ELF-1 (cell line): ENCODE results near the gene COBL.

Experiments used
- DNase-seq: peaks from one replicate; pipeline ENCODE4 v3.0.0-alpha.2; 2016; ENCODE audit warnings: low read depth, low spot score

COBL gene

DNA sequence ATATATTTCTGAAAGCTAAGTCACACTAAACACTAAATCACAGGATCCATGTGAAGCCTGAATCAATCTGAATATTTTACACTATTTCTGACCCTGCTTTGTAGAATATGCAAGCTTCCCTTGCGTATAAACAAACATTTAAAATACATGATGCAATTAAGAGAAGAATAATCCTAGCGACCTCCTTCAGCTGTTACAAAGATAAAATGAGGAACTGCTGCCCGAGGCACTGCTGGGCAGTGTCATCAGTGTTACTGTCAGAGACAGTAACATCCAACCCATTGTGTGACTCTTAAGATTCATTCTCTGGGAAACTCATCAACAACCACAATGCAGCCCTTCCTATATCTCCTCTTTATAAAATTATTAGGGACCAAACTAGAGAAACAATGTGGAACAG, 61.6 kb downstream of the COBL start:
- no peak for DNase-seq

DNA sequence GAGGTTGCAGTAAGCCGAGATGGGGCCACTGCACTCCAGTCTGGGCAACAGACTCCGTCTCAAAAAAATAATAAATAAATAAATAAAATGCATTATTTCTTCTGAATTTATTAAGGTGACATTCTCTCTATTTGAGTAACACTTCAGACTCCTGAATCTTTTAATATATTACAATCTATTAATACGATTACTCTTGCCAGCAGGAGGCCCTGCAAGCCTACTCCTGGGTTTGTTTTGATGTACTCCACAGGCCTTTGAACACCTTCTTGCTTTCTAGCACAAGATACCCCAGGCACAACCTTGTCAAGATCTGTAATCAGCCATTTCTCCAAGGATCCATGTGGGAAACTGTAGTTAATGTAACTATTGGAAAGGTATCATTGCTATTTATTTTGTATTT, 63.5 kb downstream of the COBL start:
- DNase-seq: no peak

DNA sequence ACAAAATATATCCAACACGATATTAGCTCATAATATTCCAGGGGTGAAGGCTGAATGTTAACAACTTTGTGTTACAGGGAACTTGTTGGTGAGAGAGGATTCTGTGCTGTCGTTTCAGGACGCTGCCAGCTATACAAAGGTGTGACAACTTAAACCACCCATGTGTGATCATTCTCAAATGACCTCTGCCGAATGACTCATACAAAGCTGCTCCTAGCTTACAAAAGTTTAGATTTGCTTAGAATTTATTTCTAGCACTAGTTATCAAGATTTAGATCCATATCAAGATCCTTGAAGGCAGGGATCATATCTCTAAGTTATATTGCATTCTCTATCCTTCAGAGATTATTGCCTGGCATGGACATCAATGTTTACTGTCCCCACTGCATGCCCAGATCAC, 65.3 kb downstream of the COBL start:
- no peak for DNase-seq

GRCh38 chr7:51250512-51250911, 66.1 kb downstream of the COBL start:
- DNase-seq: no peak

DNA sequence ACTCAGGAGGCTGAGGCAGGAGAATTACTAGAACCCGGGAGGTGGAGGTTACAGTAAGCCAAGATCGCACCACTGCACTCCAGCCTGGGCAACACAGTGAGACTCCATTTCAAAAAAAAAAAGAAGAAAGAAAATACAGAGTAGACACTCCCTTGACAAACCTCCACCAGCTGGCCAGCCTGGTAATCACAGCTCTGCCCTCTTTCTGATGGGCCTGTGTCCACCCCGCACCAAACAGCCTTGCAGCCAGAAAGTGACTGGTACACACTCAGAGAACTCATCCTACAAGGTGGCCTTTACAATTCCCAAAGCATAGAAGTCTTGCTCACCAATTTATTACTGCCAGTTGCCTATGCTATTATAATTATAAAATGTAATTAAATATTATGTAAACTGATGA, 66.6 kb downstream of the COBL start:
- DNase-seq: no peak

DNA sequence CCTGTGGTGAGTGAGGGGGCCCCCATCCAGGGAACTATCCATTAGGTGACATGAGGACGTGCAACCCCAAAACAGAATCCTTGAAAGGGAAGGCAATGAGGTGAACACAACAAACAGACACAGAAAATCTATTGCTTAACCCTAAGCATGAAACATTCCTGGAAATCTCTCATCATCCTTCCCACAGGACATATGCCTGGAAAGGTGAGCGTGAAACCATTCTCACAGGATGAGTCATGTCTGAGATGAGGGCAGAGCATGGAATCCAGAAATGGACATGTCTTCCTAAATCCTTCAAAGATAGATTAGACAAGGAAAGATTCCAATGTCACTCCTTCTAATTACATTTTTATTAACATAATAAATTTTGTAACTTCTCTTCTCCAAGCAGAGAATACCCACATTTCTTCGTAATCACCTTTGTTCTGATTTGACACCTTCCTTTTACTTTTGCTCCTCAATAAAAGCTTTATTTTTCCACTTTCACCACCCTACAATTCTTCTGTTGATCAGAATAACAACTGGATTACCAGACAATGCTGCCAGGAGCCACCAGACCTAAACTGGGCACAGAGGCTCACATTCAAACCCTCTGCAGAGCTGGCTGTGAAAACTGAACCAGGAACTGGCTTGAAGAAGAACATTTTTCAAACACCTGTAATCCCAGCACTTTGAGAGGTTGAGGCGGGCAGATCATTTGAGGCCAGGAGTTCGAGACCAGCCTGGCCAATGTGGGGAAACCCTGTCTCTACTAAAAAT, 67.2 kb downstream of the COBL start:
- DNase-seq: no peak

- peak; percentile 46 for DNase-seq
Observed at GRCh38 chr7:51246258-51247245, 70.1 kb downstream of the COBL start.

DNA sequence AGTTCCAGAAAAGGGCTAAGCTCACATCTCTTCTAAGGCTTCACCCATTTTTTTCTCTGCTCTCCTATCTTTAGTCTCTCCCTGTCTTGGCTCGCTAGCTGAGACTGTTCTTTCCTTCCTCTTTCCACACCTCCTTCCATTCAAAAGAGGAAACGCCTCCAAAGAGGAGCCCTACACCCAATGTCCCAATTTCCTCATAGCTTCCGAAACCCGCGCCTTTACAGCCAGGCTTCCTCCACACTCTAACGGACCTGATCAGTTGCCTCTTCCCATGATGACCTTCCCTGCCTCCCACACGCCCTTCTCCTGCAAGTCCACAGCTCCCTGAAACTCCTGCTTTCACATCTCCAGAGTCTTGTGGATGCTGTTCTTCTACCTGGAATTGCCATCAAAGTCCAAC, 71.7 kb downstream of the COBL start:
- DNase-seq: no peak

DNA sequence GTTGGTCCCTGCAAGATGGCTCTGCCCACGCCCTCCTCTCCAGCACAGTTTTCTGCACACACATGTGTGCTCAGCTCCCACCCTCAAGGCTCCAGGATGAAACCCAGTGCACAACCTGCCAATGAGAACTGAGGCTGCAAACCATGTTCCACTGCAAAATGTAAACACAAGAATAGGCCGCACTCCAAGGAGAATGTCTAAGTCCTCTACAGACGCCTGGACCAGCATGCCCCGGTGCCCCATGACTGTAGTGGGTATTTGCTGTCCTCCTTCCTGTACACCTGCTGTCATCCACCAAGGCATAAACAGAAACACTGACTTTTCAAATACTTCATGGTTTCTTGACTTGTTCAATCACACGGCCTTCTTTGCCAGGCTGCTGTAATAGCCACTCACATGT, 72.6 kb downstream of the COBL start:
- DNase-seq: no peak

DNA sequence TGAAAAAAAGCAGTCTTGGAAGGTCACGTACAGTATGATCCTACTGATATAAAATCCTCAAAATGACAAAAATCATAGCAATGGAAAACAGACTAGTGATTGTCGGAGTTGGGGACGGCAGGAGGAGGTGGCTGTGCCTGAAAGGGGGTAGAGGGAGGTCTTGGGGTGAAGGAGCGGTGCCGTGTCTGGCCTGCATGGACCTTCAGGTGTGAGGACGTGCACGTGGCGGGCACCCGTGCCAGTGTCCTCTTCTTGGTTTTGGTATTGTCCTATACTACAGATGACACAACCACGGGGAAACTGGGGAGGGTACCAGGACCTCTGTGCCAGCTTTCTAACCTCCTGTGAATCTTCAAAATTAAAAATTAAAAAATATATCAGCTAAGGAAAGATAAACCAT, 73.0 kb downstream of the COBL start:
- no peak for DNase-seq

- DNase-seq: no peak
Observed at GRCh38 chr7:51242881-51243518, 73.6 kb downstream of the COBL start.

- DNase-seq: no peak
Observed at GRCh38 chr7:51242007-51242691, 74.5 kb downstream of the COBL start.

- DNase-seq: no peak
Observed at GRCh38 chr7:51240868-51241267, 75.7 kb downstream of the COBL start.

DNA sequence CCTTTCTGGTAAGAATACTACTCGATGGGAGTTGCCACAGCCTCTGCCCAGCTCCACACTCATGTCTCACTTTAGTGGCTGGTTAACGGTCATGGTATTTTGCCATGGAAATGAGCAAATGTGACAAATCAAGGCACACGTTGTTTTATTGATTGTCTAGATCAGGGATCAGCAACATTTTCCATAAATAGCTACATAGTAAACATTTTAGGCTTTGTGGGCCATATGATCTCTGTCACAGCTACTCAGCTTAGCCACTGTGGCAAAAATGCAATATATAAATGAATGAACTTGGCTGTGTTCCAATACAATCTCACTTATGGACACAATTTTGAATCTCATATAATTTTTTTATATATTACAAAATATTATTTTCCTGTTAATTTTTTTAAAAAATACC, 76.9 kb downstream of the COBL start:
- no peak for DNase-seq

DNA sequence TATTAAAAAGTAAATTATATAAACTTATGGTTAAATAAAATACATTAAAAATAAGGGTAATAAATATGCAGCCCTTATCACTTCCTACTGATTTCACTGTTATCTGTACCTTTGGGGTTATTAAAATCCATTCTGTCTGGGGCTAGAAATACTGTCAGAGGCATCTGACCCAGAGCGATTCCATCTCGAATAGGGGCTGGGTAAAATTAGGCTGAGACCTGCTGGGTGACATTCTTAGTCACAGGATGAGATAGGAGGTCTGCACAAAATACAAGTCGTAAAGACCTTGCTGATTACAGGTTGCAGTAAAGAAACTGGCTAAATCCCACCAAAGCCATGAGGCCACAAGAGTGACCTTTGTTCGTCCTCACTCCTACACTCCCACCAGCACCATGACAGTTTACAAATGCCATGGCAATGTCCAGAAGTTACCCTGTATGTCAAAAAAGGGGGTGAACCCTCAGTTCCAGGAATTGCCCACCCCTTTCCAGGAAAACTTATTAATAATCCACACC, 77.6 kb downstream of the COBL start:
- peak; percentile 70 for DNase-seq

DNA sequence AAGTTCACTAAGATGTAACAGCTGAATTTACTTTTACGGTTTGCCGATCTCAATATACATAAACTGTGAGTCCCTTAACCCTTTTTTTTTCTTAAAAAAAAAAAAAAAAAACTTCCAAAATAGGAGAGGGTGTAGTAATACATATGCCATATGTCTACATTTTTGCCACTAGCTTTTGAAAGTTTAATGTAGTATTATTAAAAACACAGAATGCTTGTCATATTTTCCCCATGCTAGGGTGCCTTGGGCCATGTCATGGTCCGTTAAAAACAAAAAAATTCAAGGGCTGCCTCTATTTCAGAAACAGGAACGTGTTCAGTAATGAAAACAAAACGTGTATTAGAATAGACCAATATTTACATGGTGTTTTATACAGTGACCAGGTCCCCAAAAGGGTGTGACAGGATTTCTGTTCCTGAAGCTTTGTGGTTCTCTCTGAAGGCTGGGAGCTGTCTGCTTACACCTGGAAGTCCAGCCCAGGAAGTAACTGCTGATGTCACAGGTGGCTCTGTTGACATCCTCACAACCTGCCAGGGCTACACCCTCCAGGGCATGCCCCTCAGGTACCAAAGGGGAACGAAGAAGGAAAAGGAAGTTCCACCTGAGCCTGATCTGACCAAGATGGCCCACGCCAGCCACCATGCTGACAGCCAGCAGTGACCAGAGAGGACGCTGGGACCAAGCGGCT, 79.0 kb downstream of the COBL start:
- DNase-seq: no peak

DNA sequence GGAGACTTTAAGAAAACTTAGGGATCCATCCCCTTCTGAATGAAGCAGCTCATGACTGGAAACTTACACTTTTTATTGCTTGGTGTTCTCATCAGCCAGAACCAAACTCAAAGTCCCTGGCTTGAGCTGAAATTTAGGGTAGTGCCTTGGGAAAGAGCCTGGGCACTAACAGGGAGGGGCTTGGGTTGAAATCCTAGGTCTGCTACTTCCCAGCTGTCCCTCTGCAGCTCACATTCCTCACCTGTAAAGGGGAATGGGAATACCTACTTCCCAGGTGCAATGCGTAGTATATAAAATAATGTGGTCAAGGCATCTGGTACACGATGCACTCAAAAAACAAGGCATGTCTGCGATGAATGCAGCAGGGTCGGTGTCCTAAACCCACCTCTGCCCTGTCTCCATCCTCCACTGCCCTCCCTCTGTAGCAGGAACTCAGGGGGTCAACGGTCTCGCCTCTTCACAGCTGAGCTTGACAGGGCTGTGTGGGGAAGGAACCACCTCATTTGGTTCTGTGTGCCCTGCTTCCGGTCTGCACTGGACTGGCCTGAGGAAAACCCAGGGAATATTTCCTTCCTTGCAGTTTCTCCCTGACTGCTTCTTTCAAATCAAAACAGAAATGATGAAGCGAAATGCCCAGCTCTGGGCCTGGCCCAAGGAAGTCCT, 80.0 kb downstream of the COBL start:
- DNase-seq: no peak

DNA sequence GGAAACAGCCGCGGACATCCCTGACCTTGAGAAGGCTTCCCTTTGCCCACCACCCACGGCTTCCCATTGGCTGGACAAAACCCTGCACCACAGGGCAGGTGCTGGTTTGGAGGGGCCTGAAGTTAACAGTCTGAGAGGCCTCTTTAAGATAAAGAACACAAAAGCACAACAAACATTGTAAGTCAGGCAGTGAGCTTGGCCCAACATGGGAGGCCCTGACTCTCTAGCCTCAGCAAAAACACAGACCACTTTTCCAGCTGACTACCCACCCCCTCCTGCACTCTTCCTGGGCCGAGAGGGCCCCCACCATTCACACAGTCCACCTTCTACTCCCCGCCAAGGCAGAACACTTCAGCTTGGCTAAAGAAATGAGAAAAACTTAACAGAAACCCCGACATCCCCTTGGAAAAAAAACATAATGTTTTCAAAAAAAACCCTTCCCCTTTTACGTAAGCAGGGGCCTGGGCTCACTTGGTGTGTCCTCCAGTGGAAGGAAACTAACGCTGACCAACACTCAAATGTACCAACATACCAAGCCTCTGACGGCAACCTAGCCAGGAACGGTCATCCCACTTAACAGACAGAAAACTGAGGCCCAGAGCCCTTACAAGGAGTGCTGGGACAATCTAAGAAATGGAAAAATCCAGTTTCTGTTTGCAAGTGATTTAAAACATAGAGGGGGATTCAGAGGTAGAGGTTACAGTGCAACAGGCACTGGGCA, 80.9 kb downstream of the COBL start:
- DNase-seq: no peak

GRCh38 chr7:51234609-51235308, 81.8 kb downstream of the COBL start:
- DNase-seq: no peak
